HG02938 (cell line): ENCODE data around the gene SOCS7.

ENCODE experiments used
- ATAC-seq: cut with Tn5 transposase; IDR thresholded peaks from one replicate; pipeline ENCODE4 v1.9.1; 2021; ENCODE audit warnings: mild to moderate bottlenecking, moderate library complexity; ENCODE audit not compliant: unreplicated experiment

The SOCS7 gene

GRCh38 chr17:38358586-38359513 lies 7.2 kb downstream of the SOCS7 start:
- no peak for ATAC-seq

GRCh38 chr17:38361694-38362465 lies 10.2 kb downstream of the SOCS7 start:
- ATAC-seq, result no peak

- ATAC-seq, result no peak
Measured at GRCh38 chr17:38363016-38363415, 11.4 kb downstream of the SOCS7 start.

GRCh38 chr17:38364741-38365140 lies 13.1 kb downstream of the SOCS7 start:
- no peak for ATAC-seq

- no peak for ATAC-seq
Measured at GRCh38 chr17:38369124-38369886, 17.7 kb downstream of the SOCS7 start.

GRCh38 chr17:38379448-38379847 lies 27.8 kb downstream of the SOCS7 start:
- ATAC-seq, result no peak

GRCh38 chr17:38395090-38395489 lies 43.4 kb downstream of the SOCS7 start:
- no peak for ATAC-seq

GRCh38 chr17:38397227-38397626 lies 45.6 kb downstream of the SOCS7 start:
- ATAC-seq, result no peak

- no peak for ATAC-seq
Measured at GRCh38 chr17:38400286-38400685, 48.6 kb downstream of the SOCS7 start.

GRCh38 chr17:38401459-38401858 lies 49.8 kb downstream of the SOCS7 start:
- no peak for ATAC-seq

GRCh38 chr17:38402897-38403296 lies 51.3 kb downstream of the SOCS7 start:
- ATAC-seq, result no peak

- no peak for ATAC-seq
Measured at GRCh38 chr17:38403491-38403890, 51.8 kb downstream of the SOCS7 start.

GRCh38 chr17:38404174-38404943 lies 52.7 kb downstream of the SOCS7 start:
- no peak for ATAC-seq

GRCh38 chr17:38405654-38406053 lies 54.0 kb downstream of the SOCS7 start:
- ATAC-seq, result no peak

GRCh38 chr17:38410201-38410600 lies 58.6 kb downstream of the SOCS7 start:
- no peak for ATAC-seq

- no peak for ATAC-seq
Measured at GRCh38 chr17:38415250-38416194, 63.9 kb downstream of the SOCS7 start.

GRCh38 chr17:38416840-38417209 lies 65.2 kb downstream of the SOCS7 start:
- no peak for ATAC-seq

- ATAC-seq, result no peak
Measured at GRCh38 chr17:38417210-38417951, 65.7 kb downstream of the SOCS7 start.
